ENCODE data around the gene ZBBX.

The ZBBX gene

GRCh38 chr3:167396075-167396474, 16.0 kb upstream of the ZBBX start:
- Histone ChIP-seq H3K27me3 (no peaks in the 10 kb centered on the region), H3K27ac (no peak overlapping the region), H3K4me3 (ENCODE audit: low read depth in 1 of 2, low read length in 1 of 2) (no peak overlapping the region), H3K9me3 (no peaks in the 10 kb centered on the region), H3K36me3 (no peaks in the 10 kb centered on the region), H3K4me1 (ENCODE audit: control insufficient read depth in 1 of 2, insufficient read depth in 1 of 2, low read depth in 1 of 2, low read length in 1 of 2) (no peaks in the 10 kb centered on the region)
- no peak for TF ChIP-seq CTCF (IDR thresholded peaks at IDR 0.05)

GRCh38 chr3:167394003-167394402, 13.9 kb upstream of the ZBBX start:
- H3K36me3 ChIP-seq, result no peaks in the 10 kb centered on the region
- no peaks in the 10 kb centered on the region for H3K27me3 ChIP-seq
- no peak overlapping the region for H3K27ac ChIP-seq
- no peak for TF ChIP-seq CTCF (IDR thresholded peaks at IDR 0.05)
- no peak overlapping the region for H3K4me3 ChIP-seq (ENCODE audit: low read depth in 1 of 2, low read length in 1 of 2)
- H3K9me3 ChIP-seq, result no peaks in the 10 kb centered on the region
- H3K4me1 ChIP-seq (ENCODE audit: control insufficient read depth in 1 of 2, insufficient read depth in 1 of 2, low read depth in 1 of 2, low read length in 1 of 2), result no peaks in the 10 kb centered on the region

DNA sequence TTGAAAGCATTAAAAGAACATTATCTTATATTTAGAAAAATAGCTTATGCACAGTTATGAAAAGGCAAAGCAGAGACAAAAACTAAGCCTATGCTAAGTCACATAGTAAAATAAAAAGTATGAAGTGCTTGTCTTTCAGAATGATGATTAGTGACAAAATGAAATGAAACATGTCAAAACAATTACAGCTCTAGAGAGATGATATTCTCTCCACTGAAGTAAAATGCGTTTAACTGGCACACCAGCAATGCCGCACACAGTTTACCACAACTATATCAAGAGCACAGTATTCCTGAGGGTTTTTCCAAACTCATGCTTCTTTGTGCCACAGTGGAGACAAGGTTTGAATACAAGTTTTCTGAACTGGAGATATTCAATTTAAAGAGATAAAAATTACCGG, 2.1 kb upstream of the ZBBX start:
- no peak for TF ChIP-seq CTCF (IDR thresholded peaks at IDR 0.05)
- no peaks in the 10 kb centered on the region for H3K9me3 ChIP-seq

DNA sequence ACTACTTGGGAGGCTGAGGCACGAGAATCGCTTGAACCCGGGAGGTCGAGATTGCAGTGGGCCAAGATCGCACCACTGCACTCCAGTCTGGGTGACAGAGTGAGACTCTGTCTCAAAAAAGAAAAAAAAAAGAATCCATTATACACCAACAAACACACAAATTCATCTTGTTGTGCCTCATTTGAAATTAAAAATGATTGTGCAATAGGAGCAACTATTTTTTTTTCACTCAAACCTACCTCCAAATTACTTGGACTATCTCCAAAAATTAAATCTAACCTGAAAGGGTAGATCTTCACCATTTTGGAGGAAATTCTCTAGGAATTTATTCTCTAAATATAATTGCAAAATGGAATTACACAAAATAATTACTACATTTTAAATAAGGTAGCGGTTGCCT, 4.6 kb downstream of the ZBBX start:
- no peak overlapping the region for H3K4me3 ChIP-seq (ENCODE audit: low read depth in 1 of 2, low read length in 1 of 2)
- H3K27me3 ChIP-seq, result peaks cover 22% of the 10 kb centered on the region
- H3K4me1 ChIP-seq (ENCODE audit: control insufficient read depth in 1 of 2, insufficient read depth in 1 of 2, low read depth in 1 of 2, low read length in 1 of 2), result peaks cover 4% of the 10 kb centered on the region in 2 experiments
- no peak overlapping the region for H3K27ac ChIP-seq
- TF ChIP-seq CTCF (IDR thresholded peaks at IDR 0.05), result no peak
- H3K36me3 ChIP-seq, result no peaks in the 10 kb centered on the region
- H3K9me3 ChIP-seq, result no peaks in the 10 kb centered on the region

More for the DNA sequence above, 2.1 kb upstream of the ZBBX start:
- no peak overlapping the region for H3K4me3 ChIP-seq (ENCODE audit: low read depth in 1 of 2, low read length in 1 of 2)
- H3K27ac ChIP-seq, result no peak overlapping the region
- H3K36me3 ChIP-seq, result no peaks in the 10 kb centered on the region
- peaks cover 4% of the 10 kb centered on the region in 2 experiments for H3K4me1 ChIP-seq (ENCODE audit: control insufficient read depth in 1 of 2, insufficient read depth in 1 of 2, low read depth in 1 of 2, low read length in 1 of 2)
- H3K27me3 ChIP-seq, result peaks cover 22% of the 10 kb centered on the region

GRCh38 chr3:167372138-167372537, 8.0 kb downstream of the ZBBX start:
- Histone ChIP-seq H3K4me3 (ENCODE audit: low read depth in 1 of 2, low read length in 1 of 2) (no peak overlapping the region), H3K27me3 (no peaks in the 10 kb centered on the region), H3K9me3 (no peaks in the 10 kb centered on the region), H3K27ac (no peak overlapping the region), H3K4me1 (ENCODE audit: control insufficient read depth in 1 of 2, insufficient read depth in 1 of 2, low read depth in 1 of 2, low read length in 1 of 2) (no peaks in the 10 kb centered on the region), H3K36me3 (no peaks in the 10 kb centered on the region)
- no peak for TF ChIP-seq CTCF (IDR thresholded peaks at IDR 0.05)

DNA sequence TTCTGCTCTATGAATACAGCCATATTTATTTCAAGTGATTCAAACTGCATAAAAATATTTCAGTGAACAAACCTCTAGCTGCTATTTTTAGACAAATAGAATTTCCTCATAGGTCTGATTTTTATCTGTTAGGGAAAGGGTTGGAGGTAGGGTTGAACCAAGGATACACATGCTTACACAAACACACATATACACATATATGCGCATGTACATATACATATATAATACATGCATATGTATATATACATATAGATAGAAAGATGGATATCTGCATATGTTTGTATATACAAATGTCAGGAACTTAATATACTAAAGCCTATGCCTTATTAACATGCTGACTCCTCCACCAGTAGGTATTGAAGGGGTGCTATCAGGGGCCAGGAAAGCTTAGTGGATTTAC, 18.1 kb downstream of the ZBBX start:
- Histone ChIP-seq H3K4me3 (ENCODE audit: low read depth in 1 of 2, low read length in 1 of 2) (no peak overlapping the region), H3K9me3 (no peaks in the 10 kb centered on the region), H3K36me3 (no peaks in the 10 kb centered on the region), H3K27ac (no peak overlapping the region), H3K27me3 (no peaks in the 10 kb centered on the region), H3K4me1 (ENCODE audit: control insufficient read depth in 1 of 2, insufficient read depth in 1 of 2, low read depth in 1 of 2, low read length in 1 of 2) (no peaks in the 10 kb centered on the region)
- no peak for TF ChIP-seq CTCF (IDR thresholded peaks at IDR 0.05)
